Stimulated activated CD4-positive, alpha-beta T cell treated with anti-CD3 and anti-CD28 coated beads, Interleukin-2, amount 100 ng/mL, for 48 hours (primary cell): ENCODE measurements around the gene CISH.

Experiments used
- DNase-seq, 2 donors: peaks; one replicate each; pipeline ENCODE4 v3.0.0-alpha.2; 2020

The CISH gene

GRCh38 chr3:50592568-50592967, 19.0 kb downstream of the CISH start:
- DNase-seq, result no peak

- DNase-seq, result no peak
Measured at GRCh38 chr3:50591196-50591741, 20.3 kb downstream of the CISH start.

DNA sequence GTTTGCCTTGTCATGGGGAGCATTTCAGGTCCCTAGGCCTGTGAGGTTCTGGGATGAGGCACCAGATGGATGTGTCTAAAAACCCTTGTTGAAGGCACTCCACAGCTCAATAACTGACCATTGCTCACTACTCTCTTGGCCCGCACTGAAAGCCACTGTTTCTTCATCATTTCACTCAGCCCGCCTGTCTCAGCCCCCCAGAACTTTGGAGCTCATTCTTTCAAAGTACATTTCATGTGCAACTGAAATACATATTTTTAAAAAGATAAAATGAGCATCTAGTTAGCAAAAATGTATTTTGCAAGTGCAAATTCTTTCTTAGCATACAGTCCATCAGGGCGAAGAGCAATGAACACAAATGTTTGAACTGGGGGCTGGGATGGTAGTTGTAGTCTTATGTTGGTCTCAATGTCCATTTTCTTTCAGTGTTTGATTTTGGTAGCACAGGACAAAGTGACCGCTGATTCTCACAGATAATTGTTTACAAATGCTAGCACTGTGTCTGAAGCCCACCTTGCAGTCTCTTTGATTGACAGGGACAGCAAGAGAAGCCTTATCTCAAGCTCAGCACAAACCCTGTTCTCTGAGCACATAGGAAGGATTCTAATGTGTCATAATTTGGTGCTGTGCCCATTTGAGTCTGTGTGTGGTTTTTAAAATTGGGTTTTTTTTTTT, 22.7 kb downstream of the CISH start:
- DNase-seq, result no peak

- peak; percentile 77 to 80 for DNase-seq
Measured at GRCh38 chr3:50587806-50588758, 23.5 kb downstream of the CISH start.

GRCh38 chr3:50587373-50587772, 24.2 kb downstream of the CISH start:
- no peak for DNase-seq

DNA sequence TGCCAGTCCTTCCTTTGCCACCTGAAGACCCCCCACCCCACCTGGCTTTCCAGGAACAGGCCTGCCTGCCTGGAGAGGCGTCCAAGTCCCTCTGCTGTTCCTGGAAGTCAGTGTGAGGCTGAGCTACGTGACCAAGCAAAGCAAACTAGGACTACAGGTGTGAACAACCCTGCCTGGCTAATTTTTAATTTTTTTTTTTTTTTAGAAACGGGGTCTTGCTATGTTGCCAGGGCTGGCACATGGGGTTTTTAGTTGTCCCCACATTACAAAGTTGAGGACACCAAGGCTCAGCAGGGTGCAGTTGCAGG, 24.9 kb downstream of the CISH start:
- DNase-seq, result no peak

DNA sequence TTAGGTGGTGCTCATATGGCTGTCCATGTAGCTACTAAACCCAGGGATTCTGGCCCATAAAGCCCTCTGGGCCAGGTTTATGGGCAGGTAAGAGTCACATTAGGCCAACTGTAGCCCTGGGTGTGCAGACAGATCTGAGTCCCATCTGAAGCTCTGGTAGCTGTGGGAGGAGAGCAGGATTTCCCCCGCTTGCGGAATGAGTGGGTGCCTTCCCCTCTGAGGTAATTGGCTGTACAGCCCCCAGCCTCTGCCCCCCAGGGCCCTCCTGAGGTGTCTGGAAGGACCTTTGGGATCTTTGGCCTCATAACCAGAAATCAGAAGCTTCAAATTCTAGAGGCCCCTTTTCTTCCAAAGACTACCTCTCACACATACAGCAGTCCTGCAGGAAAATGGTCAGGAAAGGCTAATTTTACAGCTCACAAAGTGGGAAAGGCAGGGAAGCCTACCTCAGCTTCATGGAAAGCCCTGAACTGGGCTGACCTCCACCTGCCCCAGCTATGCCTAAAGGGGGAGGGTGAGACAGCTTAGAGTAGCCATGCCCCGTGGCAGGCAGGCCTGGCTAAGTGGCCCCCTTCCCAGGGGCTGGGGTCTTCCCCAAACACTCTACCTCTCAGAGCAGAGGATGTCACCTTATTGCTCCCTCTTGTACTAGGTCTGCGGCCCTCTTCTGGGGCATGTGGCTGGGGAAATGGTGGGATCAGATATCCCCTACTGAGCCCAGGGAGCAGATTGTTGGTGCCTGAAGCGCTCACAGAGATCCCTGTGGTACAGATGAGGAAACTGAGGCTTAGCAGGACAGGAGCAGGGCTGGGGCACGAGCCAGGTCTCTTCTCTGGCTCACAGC, 25.4 kb downstream of the CISH start:
- no peak for DNase-seq

DNA sequence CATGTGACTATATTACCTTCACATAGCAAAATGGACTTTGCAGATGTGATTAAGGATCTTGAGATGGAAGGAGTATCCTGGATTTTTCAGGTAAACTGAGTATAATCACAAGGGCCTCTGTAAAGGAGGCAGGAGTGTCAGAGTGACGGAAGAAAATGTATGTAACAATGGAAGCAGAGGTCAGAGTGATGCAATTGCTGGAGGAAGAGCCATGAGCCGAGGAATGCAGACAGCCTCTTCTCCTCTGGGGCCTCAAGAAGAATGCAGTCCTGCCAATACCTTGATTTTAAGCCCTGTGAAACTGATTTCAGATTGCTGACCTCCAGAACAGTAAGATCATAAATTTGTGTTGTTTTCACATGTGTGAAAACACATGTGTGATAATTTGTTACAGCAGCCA, 27.2 kb downstream of the CISH start:
- DNase-seq, result no peak

DNA sequence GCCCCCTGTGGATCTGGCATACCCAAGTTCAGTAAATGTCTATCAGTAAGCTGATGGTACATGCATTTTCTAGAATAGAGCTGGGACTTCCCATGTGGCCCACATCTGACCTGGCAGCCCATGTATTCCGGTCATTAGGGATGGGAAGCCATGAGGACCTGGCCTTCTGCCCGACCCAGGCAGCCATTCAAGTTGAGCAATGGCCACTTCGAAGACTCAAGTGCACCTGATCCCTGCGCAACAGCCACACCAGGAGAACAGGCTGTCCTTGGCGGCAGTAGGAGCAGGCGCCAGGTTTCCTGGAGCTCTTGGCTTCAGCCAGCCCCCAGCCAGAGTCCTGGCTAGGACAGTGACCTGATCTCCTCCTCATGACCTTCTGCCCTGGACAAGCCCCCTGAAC, 27.7 kb downstream of the CISH start:
- no peak for DNase-seq

DNA sequence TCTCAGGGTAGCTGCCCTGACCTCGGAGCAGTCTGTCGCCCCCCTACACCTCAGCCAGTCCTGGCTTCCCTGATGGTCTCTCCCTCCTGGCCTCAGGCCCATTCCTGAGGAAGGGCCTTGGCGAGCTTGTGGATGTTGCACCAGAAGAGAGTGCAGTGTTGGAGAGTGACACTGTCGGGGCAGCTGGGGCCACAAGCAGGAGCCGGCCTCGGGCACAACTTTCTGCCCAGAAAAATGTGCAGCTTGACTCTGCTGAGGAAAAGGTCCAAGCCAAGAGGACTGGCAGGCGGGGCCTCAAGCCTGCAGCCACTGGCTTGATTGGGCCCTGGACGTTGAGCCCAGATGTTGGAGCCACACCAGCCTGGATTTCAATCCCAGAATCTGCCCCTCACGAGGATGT, 29.5 kb downstream of the CISH start:
- DNase-seq, result no peak

DNA sequence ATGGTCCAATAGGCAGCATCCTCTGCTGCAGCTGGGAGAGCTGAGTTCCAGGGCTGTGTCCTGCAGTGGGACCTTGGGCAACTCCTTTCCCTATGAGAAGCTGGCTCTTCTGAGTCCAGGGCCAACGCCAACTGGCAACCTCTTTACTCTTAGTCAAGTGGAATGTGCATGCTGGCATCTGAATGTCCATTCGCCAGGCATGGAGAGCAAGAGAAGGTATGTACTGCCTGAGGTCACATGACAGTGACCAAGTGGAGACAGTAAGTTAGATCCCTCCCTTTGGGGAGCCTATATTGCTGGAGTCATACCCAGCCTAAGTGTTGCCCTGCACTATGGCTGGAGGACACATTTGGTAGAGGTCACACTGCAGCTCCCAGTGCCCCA, 30.1 kb downstream of the CISH start:
- DNase-seq, result no peak

DNA sequence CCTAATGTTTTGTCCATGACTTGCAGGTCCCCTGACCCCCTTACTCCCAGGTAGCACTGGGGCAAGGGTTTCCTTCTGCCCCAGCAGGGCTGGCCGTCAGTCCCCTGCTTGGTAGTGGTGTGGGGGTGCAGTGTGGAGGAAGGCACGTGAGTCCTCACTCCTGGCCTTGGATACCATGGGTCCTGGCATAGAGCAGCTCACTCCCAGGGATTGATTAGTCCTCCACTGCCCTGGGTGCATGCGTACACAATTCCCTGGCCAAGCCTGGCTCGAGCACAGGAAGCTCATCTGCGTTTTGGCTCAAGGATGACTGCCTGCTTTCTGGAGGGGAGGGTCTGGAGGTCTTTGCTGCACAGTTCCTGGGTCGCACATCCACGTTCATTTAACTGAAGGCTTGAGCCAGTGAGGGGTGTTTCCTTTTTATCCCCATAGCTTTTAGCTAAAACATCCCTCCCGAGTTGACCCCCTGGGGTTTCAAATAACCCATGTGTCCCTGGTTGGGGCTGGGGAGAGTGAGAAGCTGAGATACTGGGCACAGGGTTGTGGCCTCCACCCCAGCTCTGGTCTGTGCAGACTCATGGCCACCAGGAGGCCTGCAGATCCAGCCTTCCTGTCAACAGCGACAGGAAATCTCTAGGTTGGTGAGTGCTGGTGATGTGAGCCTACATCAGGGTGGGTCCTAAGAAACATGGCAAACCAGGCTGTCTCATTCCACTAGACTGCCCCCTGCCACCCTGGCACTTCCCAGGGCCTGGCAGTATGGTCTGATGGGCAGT, 30.7 kb downstream of the CISH start:
- no peak for DNase-seq

- DNase-seq, result no peak
Measured at GRCh38 chr3:50577348-50577747, 34.2 kb downstream of the CISH start.

DNA sequence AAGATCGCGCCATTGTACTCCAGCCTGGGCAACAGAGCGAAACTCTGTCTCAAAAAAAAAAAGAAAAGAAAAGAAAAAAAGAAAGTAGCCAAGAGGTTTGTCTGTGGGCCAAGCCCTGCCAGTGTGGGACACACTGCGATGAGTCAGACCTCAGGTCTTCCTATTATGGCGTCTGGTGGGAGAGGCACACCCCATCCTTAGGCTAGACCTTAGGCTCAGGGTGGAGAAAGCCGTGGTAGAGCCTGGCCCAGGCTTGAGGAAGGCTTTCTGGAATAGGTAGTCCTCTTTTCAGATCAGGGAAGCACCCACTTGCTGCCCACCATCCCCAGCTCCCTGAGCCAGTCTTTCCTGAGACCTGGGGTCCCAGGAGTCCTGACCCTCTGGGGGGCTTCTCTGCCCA, 36.2 kb downstream of the CISH start:
- DNase-seq, result no peak

DNA sequence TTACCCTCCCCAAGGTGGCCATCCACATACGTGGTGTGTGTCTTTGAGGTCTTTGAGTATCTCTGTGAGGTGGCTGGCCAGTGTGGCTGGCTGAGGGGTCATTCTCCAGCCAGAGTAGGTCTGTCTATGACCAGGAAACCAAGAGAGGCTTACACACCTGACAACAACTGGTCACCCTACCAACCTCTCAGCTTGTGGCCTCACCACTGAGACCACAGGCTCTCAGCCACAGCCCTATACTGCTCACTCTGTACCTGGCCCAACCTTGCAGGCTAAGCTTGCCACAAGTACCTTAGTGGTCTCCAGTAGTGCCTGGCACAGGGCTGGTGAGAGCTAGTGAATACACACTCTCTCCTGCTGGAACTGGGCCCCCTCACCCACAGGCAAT, 37.1 kb downstream of the CISH start:
- DNase-seq, result no peak

- peak; percentile 57 to 69 for DNase-seq
Measured at GRCh38 chr3:50573566-50574443, 37.8 kb downstream of the CISH start.

DNA sequence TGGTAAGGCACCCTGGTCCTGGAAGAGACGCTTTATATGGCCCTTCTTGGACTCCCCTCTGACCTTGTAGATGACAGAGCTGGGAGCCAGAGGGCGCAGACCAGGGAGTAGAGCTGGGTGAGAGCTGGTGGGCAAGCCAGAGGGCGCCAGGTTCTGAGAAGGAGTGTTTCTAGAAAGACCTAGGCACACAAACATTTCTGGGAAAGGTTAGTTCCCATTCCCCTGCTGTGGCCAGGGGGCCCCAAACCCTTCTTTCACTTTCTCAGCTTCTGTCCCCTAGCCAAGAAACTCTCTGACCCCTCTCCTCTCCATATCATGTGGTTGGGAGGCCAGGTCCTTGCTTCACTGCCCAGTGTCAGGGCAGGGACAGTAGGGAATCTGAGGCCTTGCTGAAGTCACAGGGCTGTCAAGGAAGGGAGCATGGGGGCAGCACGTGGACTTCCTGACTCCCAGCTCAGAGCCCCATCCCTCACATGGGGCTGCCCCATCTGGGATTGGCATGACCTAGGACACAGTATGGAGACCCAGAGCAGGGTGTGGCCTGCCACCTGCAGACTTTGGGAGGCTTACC, 38.7 kb downstream of the CISH start:
- peak; percentile 44 to 61 for DNase-seq

DNA sequence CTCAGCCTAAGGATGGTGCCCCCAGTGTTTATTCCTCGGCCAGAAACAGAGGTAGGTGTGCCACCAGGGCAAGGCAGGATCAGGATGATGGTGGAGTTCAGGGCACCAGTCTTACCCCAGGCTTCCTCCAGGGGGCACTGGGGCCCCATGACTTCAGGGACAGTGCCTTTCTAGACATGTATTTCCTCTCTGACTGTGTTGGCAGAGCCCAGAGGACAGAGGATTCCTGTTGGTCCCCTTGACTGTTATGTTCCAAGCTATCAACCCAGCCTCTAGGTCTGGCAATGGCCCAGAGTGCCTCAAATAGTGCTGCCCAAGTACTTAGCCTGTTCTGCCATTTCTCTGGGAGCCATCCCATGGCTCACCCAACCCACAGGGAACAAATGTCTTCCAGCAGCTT, 39.4 kb downstream of the CISH start:
- peak; percentile 79 to 80 for DNase-seq

GRCh38 chr3:50571486-50571885, 40.1 kb downstream of the CISH start:
- DNase-seq, result no peak

DNA sequence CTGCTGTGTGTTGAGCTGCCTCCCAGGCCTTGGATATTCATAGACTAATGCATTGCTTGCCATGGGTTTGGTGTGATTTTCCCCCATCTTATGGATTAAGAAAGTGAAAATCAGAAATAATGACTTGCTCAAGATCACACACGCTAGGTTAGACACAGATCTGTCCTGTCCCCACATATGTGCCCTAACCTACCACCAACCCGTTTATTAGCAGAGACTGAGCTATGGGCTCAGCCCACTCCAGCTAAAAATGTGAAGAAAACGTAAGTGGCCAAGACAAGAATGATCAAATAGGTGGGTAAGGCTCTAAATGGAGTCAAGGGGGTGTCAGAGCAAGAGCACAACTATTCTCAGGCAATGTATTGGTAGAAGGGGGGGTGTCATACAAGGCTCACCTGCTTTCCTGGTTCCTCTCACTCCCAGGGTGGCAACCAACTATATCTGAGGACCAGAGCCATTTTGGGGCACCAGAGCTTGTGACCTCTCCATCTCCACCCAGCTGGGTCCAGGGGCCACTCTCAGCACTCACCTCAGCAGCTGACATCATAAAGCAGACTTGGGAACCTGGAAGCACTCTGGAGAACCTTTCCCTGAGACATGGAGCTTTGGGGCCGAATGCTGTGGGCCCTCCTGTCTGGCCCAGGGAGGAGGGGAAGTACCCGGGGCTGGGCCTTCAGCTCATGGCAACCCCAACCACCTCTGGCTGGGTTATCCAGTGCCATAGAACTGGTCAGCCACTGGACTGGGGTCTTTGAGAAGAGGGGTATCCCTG, 40.9 kb downstream of the CISH start:
- DNase-seq, result no peak
